HG02610 (cell line): Measurements from ENCODE around the gene SDK1.

ENCODE experiments used
- ATAC-seq: cut with Tn5 transposase; IDR thresholded peaks from one replicate; pipeline ENCODE4 v1.9.1; 2021; ENCODE audit warnings: mild to moderate bottlenecking, moderate library complexity; ENCODE audit not compliant: unreplicated experiment

The SDK1 gene

GRCh38 chr7:3771906-3772305 lies 470.9 kb downstream of the SDK1 start:
- ATAC-seq = no peak

GRCh38 chr7:3778345-3778744 lies 477.3 kb downstream of the SDK1 start:
- ATAC-seq = no peak

GRCh38 chr7:3780016-3780415 lies 479.0 kb downstream of the SDK1 start:
- ATAC-seq = no peak

GRCh38 chr7:3780525-3780924 lies 479.5 kb downstream of the SDK1 start:
- ATAC-seq = no peak

- ATAC-seq = no peak
These were observed 480.6 kb downstream of the SDK1 start for GRCh38 chr7:3781607-3782006.

GRCh38 chr7:3787717-3788264 lies 486.7 kb downstream of the SDK1 start:
- ATAC-seq = no peak

- ATAC-seq = no peak
These were observed 489.8 kb downstream of the SDK1 start for GRCh38 chr7:3790803-3791202.

- ATAC-seq = no peak
These were observed 490.3 kb downstream of the SDK1 start for GRCh38 chr7:3791327-3791726.

GRCh38 chr7:3795141-3795540 lies 494.1 kb downstream of the SDK1 start:
- no peak for ATAC-seq

GRCh38 chr7:3795781-3796180 lies 494.7 kb downstream of the SDK1 start:
- ATAC-seq = no peak

GRCh38 chr7:3805151-3805550 lies 504.1 kb downstream of the SDK1 start:
- no peak for ATAC-seq

GRCh38 chr7:3806516-3806915 lies 505.5 kb downstream of the SDK1 start:
- ATAC-seq = no peak

- no peak for ATAC-seq
These were observed 506.8 kb downstream of the SDK1 start for GRCh38 chr7:3807824-3808223.

- no peak for ATAC-seq
These were observed 520.4 kb downstream of the SDK1 start for GRCh38 chr7:3821488-3821887.

GRCh38 chr7:3825491-3825890 lies 524.4 kb downstream of the SDK1 start:
- ATAC-seq = no peak

GRCh38 chr7:3832199-3832598 lies 531.1 kb downstream of the SDK1 start:
- no peak for ATAC-seq

GRCh38 chr7:3835109-3835508 lies 534.1 kb downstream of the SDK1 start:
- no peak for ATAC-seq

GRCh38 chr7:3836855-3837254 lies 535.8 kb downstream of the SDK1 start:
- no peak for ATAC-seq

- no peak for ATAC-seq
These were observed 543.6 kb downstream of the SDK1 start for GRCh38 chr7:3844540-3845151.

- ATAC-seq = no peak
These were observed 545.7 kb downstream of the SDK1 start for GRCh38 chr7:3846738-3847137.

GRCh38 chr7:3847336-3847735 lies 546.3 kb downstream of the SDK1 start:
- ATAC-seq = no peak

GRCh38 chr7:3859431-3859830 lies 558.4 kb downstream of the SDK1 start:
- ATAC-seq = no peak

- no peak for ATAC-seq
These were observed 559.9 kb downstream of the SDK1 start for GRCh38 chr7:3860932-3861331.
